Islet precursor cell (in vitro differentiated cells): Measurements from ENCODE around the gene CCDC18.
A peak's percentile ranks its signal among the peaks of the same experiment; 100 is the strongest.
"Not testable (repeated sequence)": the region's sequence is repeated elsewhere in the genome, so short reads cannot be mapped to it uniquely, and the experiment has no call there.

Experiments
- DNase-seq: peaks from one replicate; pipeline ENCODE4 v3.0.0-alpha.2; 2018

Gene CCDC18

DNA sequence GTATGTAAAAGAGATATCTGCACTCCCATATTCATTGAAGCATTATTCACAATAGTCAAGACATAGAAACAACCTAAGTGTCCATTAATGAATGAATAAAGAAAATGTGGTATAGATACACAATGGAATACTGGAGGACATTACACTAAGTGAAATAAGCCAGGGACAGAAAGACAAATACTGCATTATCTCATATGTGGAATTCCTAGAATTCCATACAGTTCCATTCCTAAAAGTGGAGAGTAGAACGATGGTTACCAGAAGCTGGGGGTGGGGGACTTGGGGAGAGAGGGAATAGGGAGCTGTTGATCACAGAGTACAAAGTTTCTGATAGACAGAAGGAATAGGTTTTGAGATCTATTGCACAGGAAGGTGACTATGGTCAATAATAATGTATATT is 7.7 kb upstream of the CCDC18 start:
- no peak for DNase-seq

DNA sequence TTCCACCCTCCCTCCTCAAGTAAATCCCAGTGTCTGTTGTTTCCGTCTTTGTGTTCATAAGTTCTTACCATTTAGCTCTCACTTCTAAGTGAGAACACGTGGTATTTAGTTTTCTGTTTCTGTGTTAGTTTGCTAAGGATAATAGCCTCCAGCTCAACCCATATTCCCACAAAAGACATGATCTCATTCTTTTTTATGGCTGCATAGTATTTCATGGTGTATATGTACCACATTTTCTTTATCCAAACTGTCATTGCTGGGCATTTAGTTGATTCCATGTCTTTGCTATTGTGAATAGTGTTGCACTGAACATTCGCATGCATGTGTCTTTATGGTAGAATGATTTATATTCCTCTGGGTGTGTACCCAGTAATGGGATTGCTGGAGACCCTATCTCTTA is 5.9 kb upstream of the CCDC18 start:
- not testable (repeated sequence) for DNase-seq

DNA sequence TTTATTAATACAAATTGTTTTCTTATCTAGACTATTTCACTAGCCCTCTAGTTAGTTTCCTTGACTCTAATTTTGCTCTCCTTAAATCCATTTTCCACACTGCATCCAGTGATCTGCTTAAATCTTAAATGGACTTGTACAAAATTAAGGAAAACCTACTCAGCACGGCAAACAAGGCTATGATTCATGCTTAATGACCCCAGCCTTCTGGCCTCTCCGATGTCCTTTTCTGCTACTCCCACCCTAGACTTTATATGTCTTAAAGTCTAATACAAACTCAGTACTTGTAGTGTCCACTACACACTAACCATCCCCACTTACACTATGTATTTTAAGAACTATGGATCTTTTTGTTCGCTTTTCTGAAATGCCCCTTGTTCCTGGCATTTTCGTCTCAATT is 2.5 kb upstream of the CCDC18 start:
- DNase-seq, result no peak

DNA sequence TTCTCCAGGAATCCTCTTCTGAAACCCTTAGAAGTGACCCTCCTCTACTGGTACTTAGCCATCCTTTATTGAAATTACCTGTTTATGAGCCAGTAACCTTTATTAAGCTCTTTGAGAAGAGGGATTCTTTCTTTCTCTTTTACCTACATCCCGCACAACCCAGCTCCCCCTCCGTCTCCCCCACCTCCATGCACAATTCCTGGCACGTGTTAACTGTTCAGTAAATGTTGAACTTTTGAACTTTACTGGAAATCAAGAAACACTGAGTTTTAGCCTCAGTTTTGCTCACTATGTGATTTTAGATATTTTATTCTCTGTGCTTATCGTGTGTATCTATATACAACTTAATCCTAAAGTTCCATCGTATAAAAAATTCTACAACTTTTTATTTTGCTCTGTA is 2.1 kb upstream of the CCDC18 start:
- no peak for DNase-seq

DNA sequence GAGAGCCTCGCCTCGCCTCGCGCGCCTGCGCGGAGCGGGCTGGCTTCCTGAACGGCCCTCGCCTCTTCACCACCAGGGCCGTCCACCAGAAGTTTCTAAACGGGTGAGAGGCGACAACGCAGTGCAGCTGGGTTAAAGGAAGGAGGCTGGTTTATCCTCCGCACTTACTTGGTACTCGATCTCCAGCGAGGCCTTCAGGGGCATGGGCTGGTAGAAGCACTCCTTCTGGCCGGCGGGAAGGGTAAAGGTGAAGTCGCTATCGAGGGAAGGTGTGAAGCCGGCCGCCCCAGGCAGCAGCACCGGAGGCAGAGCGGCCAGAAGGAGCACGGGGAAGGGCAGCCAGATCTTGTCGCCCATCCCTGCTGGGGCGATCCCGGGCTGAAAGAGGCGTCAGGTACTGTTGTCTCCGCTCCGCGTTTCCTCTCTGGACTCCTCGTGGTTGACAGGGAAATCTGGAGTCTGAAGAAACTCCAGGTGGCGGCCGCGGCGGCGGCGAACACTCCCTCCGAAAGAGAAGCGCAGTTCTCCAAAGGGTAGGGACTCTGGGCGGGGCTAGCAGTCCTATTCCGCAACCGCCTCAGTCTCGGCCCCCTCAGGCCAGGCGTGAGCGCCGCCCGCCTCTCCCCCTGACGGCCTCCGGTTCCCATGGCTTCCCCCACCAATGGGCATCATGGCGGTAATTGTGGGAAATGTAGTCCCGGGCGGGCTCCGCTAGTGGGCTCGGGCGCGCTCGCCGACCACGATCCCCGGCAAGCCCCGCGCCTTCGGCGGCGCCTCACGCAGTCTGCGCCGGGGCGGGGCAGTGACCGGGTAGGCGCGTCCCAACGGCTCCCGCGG is 420 bp upstream of the CCDC18 start, which contains the start of gene TMED5:
Gene TMED5, minus strand, starts transcription at position 528 of the 837 bp plus-strand sequence. Its CDS starts 171 bp downstream, at position 357.
- peak; percentile 99 for DNase-seq

DNA sequence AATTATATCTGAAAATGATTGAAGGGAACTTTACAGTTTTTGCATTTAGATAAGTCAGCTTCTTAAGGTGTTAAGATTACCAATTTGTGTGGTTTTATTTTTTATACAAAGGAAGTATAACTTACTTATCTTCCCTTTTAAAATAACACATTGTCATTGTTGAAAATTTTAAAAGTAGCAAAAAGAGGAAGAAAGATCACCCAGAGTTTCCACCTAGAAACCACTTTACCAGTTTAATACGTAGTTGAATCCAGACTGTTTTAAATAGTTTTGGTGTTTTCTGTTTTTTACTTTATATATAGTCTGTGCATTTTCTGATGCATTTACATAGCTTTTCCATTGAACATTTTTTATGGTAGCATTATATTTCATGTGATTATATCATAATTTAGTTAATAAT is 6.1 kb downstream of the CCDC18 start:
- DNase-seq, result no peak

DNA sequence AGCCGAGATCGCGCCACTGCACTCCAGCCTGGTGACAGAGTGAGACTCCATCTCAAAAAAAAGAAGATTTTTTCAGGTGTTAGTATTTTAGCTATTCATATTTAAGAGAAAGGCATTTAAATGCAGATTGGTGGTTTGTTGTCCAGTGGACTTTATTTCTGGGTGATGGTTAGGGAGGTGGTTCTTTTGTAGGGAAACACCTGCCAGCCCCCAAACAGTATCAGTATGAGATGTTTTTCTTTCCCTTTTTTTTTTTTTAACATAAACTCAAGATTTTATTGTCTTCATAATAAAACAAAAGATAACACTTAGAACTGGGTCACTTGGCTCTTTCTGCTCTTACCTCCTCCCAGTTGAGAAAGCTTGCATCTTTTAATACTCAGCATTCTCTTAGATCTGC is 9.9 kb downstream of the CCDC18 start:
- no peak for DNase-seq

DNA sequence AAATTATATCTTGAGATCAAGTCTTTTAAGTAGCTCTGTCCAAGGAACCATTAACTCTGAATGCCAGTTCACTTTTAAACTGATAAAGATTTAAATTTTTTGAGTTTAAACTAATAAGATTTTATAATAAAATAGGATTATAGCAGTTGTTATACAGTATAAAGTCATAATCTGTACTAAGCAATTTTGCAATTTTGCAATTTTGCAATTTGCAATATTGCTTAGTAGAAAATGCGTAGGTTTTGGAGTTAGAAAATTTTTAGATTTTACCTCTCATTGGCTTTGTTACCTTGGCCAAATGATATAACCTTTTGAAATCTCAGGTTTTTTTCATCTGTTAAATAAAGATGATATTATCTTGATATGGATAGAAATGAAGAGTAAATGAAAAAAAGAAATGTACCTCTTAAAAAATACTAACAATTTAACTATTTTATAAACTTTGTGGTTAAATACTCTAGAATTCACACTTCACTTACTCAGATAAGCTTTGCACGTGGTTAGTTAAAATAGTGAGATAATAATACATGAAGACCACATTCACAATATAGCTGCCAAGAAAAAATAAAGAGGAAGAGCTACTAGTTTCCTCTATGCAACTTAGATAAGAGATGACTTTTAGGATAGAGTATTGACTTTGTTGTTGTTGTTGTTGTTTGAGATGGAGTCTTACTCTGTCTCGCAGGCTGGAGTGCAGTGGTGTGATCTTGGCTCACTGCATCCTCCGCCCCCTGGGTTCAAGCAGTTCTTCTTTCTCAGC is 13.9 kb downstream of the CCDC18 start:
- DNase-seq, result no peak

DNA sequence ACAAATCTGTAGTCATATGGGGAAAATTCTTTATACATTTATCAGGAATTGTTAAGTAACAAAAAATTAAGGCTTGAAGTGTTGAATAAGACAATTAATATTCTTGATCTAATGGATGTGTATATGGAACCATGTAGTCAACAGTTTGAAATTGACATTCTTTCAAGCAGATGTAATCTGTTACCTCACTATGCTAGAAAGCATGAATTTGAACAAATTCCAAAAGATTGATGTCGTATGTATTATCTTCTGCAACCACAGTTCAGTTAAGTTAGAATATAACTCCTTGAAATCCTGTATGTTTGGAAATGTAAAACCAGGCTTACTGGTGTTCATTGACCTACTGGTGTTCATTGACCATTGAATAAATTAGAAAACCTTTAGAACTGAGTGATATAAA is 16.1 kb downstream of the CCDC18 start:
- DNase-seq, result no peak

DNA sequence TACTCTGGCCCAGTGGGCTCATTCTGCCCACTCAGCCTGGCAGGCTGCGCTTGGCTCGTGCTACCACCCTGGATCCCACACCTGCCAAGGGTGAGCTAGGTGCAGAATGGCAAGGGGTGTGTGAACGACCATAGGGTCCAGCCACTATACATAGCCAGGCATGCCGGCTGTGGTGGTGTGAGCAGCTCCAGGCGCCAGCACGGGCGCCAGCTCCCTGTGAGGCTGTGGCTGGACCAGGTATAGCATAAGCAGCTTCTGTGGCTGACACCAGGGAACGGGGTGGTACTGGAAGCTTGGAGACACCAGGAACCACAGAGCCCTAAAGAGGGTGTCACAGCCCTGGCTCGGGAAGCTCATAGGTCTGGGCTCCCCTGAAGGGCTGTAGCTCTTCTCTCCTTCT is 18.6 kb downstream of the CCDC18 start:
- DNase-seq, result no peak

DNA sequence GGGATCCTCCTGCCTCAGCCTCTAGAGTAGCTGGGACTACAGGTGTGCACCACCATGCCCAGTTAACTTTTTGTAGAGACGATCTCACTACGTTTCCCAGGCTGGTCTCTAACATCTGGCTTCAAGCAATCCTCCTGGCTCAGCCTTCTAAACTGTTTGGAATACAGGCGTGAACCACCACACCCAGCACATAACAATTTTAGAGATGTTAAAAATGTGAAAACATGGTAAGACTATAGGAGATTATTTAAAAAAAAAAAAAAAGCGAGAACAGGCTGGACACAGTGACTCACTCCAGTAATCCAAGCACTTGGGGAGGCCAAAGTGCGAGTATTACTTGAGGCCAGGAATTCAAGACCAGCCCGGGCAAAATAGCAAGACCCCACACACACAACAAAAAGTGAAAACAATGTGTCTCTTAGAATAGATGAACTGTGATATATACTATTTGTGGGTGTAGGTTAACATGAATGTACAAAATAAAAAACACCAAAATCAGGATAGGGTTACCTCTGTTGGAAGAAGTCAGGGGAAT is 19.6 kb downstream of the CCDC18 start:
- DNase-seq, result no peak

DNA sequence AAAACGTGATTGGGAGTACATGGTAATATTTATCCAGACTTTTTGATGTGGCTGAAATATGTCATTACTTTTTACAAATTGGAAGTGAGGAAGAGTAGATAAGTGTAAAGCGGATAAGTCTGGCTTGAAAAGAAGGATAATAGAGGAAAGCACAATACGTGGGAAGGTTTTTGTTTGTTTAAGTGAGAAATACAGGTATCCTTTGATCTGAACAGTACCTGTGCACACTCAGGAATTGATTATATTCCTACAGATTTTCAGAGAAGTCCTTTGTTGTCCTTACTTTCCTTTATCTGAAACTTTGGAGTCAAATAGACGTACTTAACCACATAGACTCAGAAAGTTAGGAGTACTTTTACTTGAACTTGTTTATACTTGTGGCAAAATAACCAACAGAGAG is 20.2 kb downstream of the CCDC18 start:
- DNase-seq, result no peak

DNA sequence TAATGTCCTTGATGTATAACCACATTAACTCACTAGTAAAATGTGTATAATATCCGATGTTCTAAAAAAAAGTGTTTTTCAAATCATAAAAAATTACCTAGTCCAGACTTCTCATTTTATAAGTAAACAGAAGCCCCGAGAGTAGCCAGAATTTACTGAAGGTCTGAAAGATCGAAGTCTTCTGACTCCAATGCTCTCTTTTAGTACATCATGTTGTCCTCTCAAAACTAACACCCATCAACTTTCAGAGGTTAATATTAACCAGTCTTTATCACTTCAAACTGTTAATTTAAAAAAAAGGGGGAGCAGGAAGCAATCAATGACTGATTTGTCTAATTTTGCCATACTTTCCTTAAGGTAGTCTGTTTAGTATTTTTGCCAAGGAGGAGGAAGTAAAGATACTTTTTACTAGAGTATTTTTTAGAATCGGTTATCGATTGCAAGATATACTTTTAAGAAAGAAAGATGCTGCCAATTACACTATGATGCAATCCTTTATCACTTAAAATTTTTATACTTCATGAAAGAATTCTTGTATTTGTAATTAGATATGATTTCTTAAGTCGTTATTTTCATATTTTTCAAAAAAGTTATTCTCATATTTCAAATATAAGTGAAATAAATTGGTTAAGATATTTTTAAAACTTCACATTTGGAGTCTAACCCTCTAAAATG is 25.5 kb downstream of the CCDC18 start:
- DNase-seq, result no peak

DNA sequence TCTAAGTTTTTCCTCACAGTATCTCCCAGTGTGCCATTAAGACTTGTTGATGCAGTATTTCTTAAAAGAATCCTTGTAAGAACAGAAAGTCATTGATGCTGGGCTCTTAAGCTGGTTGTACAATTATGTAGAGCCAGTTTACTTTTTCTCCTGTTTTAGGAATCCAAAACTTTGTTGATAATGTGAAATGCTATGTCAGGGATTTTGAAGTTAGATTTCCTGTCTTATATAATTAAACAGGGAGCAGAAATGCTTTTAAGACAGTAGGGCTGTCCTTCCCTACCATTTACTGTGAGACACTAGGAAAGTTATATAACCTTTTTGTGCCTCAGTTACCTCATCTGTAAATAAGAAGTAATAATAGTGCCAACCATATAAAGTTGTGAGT is 26.0 kb downstream of the CCDC18 start:
- no peak for DNase-seq

DNA sequence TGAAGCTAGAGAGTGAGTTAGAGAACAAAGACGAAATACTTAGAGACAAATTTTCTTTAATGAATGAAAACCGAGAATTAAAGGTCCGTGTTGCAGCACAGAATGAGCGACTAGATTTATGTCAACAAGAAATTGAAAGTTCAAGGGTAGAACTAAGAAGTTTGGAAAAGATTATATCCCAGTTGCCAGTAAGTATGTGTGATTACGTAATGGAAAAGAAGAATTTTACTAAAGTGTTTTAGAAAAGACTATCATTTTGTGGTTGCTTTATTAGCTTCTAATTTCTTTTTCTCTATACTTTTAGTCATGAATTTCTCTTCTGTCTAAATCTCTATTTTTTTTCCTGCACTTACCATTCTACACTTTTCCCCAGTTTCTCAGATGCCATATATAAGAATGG is 26.7 kb downstream of the CCDC18 start:
- DNase-seq, result no peak

DNA sequence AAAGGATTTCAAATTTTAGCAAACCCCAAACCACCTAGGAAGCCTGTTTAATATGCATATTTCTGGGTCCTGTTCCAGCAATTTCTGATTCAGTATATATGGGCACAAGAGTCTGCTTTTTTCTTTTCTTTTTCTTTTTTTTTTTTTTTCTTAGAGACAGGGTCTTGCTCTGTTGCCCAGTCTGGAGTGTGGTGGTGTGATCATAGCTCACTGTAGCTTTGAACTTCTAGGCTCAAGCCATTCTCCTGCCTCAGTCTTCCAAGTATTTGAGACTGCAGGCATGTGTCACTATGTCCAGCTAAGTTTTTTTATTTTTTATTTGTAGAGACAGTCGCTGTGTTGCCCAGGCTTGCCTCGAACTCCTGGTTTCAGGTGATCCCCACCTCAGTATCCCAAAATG is 34.8 kb downstream of the CCDC18 start:
- no peak for DNase-seq

DNA sequence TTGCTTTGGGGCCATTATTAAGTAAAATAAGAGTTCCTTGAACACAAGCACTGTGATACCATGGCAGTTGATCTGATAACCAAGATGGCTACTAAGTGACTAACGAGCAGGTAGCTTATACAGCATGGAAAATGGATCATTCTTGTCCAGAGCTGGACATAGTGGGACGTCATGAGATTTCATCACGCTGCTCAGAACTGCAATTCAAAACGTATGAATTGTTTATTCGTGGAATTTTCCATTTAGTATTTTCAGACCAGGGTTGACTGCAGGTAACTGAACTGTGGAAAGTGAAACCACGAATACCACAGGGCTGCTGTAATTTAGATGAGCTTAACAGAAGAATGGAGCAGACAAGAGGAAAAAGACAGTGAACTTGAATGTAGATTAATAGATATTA is 38.9 kb downstream of the CCDC18 start:
- DNase-seq, result no peak

DNA sequence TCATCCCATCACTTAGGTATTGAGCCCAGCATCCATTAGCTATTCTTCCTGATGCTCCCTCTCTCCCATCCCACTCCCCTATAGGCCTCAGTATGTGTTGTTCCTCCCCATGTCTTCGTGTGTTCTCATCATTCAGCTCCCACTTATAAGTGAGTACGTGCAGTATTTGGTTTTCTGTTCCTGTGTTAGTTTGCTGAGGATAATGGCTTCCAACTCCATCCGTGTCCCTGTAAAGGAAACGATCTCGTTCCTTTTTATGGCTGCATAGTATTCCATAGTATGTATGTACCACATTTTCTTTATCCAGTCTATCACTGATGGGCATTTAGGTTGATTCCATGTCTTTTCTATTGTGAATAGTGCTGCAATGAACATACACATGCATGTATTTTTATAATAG is 40.2 kb downstream of the CCDC18 start:
- not testable (repeated sequence) for DNase-seq

DNA sequence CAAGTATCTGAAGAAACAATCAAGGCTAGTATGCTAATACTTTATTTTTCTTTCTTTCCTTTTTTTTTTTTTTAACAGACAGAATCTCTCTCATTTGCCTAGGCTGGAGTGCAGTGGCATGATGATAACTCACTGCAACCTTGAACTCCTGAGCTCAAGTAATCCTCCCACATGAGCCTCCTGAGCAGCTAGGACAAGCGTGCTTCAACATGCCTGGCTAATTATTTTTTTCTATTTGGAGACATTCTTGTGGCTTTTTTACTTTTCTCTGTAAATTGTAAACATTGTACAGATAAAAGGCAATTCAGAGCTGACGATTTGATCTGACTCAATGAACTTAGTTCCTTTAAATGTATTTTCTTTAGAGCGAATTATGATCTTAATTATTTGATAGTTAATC is 41.4 kb downstream of the CCDC18 start:
- no peak for DNase-seq

DNA sequence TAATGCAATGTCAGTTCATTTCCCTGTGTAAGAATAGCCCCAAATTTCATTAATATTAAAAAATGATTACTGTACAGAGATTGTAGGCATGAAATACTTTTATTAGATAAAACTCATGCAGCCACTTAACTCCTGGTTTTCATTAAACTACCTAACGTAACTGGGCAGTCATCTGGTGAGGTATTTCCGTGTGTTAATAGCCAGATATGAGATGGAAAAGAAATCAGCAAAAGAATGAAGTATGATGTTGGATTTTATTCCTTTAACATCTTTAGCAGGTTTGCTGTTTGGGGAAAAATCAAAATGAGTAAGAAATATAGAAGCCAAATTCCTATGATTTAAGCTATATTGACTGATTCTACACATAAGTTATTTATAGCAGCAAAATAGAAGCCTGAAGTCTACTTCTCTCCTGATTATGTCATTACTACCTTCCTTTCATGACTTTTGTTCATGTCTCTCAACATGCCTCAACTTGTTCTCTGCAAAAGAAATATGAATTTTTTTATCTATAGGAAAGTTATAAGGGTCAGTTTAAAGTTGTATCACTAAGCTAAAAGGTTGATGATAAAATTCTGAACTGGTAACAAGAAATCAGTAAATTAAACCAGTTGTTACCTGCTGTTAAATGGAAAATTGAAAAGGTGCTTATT is 42.6 kb downstream of the CCDC18 start:
- DNase-seq, result no peak

DNA sequence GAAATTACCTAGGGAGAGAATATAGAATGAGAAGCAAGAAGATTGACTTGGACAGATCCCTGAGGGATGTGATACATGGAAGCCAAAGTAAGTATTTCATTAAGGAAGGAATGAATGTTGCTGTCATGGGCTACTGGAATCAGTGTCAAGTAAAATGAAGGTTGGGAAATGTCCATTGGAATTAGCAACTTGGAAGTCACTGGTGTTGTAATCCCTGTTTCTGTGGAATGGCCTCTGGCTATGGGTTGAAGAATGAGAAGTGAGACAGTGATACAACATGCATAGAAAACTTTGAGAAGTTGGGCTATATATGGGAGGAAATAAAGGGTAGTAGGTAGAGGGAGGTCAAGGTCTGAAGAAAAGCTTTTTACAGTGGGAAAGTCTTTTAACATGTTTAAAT is 54.7 kb downstream of the CCDC18 start:
- no peak for DNase-seq

DNA sequence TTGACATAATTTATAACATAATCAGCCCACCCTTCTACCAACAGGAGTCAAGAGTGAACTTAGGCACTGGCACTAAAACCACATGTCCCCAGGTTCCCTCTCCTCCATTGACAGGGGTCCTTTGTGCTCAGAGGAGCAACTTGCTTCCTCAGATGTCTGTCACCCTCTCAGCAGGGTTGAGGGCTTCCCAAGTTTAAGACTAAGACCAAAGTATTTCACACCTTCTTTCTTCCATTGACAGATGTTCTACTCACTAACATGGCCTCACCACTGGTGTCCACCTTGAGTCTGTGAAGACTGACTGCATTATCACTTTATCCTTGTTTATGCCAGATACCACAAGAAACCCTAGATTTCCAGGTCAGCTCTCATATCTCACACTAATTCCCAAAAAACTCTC is 56.5 kb downstream of the CCDC18 start:
- no peak for DNase-seq

DNA sequence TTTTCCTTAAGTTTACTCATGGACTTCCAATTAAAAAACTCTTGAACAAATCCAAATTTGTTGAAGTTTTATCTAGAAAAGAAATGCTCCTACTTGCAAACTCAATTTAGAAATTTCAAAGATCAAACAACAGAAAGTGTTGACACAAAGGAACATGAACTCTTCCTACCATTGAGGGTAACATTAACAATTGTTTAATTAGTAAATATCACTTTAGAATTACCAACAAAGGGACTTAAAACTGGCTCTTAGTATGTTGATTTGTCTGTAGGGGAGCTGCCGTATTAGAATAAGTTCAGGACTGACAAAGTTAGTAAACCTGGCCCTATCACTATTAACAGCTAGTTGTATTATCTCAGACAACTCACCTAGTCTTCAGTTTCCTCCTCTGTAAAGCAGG is 57.9 kb downstream of the CCDC18 start:
- no peak for DNase-seq
